Measurements from ENCODE around the gene POFUT1. TPM values are rescaled to one million over a fixed set of nuclear protein-coding genes. Genes with fewer than 3 reads are reported as not detected.

Gene POFUT1
- total and polyA plus RNA-seq, 2 donors (not counting 3 experiments of a cell fraction or from before 2014, with no cell fraction given): 29.0 to 51.4 TPM

- ChIA-PET POLR2A (no interaction called here), CTCF (no interaction called here)
- no TSS peak for BruUV-seq (replicated peaks)
- H3K27ac ChIP-seq (ENCODE audit: insufficient read depth, low read depth, low read length): no peak overlapping the region
- no peak overlapping the region for H2AFZ ChIP-seq (ENCODE audit: low read depth, low read length)
- H3K9me3 ChIP-seq (replicated peaks; ENCODE audit: control insufficient read depth, insufficient read depth, low read length): no peaks in the 10 kb centered on the region
- H3K4me1 ChIP-seq (ENCODE audit: control insufficient read depth, extremely low read depth, insufficient read depth, low read length): peaks cover 11% of the 10 kb centered on the region
- H3K79me2 ChIP-seq (ENCODE audit: control insufficient read depth, insufficient read depth, low read length): peaks cover 7% of the 10 kb centered on the region
- intact Hi-C loops (cut with micrococcal nuclease) (no loop called here), dilution Hi-C loops (cut with MboI; ENCODE audit: extremely low pct_ligation_motif_present, low sequenced_read_pairs) (no loop called here)
- H3K9ac ChIP-seq (replicated peaks; ENCODE audit: extremely low read depth, insufficient read depth, low read length): no peak overlapping the region
- no peaks in the 10 kb centered on the region for H3K27me3 ChIP-seq (ENCODE audit: control insufficient read depth in 2 of 2, insufficient read depth in 2 of 2, low read length in 2 of 2)
- peaks cover 5 to 10% of the 10 kb centered on the region in 2 experiments for H3K36me3 ChIP-seq (ENCODE audit: control insufficient read depth in 2 of 2, extremely low read depth in 1 of 2, insufficient read depth in 2 of 2, low read length in 2 of 2)
- no peak overlapping the region for H3K4me2 ChIP-seq (ENCODE audit: insufficient read depth, low read length)
- TF ChIP-seq POLR2AphosphoS5 (IDR thresholded peaks at IDR 0.05; ENCODE audit: insufficient read depth, low read depth, low read length) (no peak), POLR2A (IDR thresholded peaks at IDR 0.05; ENCODE audit: low read depth, low read length) (no peak)
- H3K4me3 ChIP-seq (replicated peaks in 1 of 3; ENCODE audit: insufficient read depth in 1 of 3, low read depth in 1 of 3, low read length in 3 of 3): no peak overlapping the region
- no peak for DNase-seq (ENCODE audit: low read depth, low spot score)
- no peaks in the 10 kb centered on the region for H4K20me1 ChIP-seq (replicated peaks; ENCODE audit: control insufficient read depth, extremely low read depth, insufficient read depth, low read length)
- no peaks in the 10 kb centered on the region for H3K9me1 ChIP-seq (replicated peaks; ENCODE audit: control insufficient read depth, extremely low read depth, insufficient read depth, low read length)
- no peak for FAIRE-seq
Measured at GRCh38 chr20:32215147-32215546, 7.5 kb downstream of the POFUT1 start.

GRCh38 chr20:32215729-32216128 is 8.0 kb downstream of the POFUT1 start:
- Histone ChIP-seq H2AFZ (ENCODE audit: low read depth, low read length) (no peak overlapping the region), H3K36me3 (ENCODE audit: control insufficient read depth in 2 of 2, extremely low read depth in 1 of 2, insufficient read depth in 2 of 2, low read length in 2 of 2) (peaks cover 7 to 10% of the 10 kb centered on the region in 2 experiments), H3K9me1 (replicated peaks; ENCODE audit: control insufficient read depth, extremely low read depth, insufficient read depth, low read length) (no peaks in the 10 kb centered on the region), H4K20me1 (replicated peaks; ENCODE audit: control insufficient read depth, extremely low read depth, insufficient read depth, low read length) (no peaks in the 10 kb centered on the region), H3K27me3 (ENCODE audit: control insufficient read depth in 2 of 2, insufficient read depth in 2 of 2, low read length in 2 of 2) (no peaks in the 10 kb centered on the region), H3K79me2 (ENCODE audit: control insufficient read depth, insufficient read depth, low read length) (peaks cover 5% of the 10 kb centered on the region), H3K27ac (ENCODE audit: insufficient read depth, low read depth, low read length) (peak overlapping the region; percentile 15), H3K9ac (replicated peaks; ENCODE audit: extremely low read depth, insufficient read depth, low read length) (no peak overlapping the region), H3K9me3 (replicated peaks; ENCODE audit: control insufficient read depth, insufficient read depth, low read length) (no peaks in the 10 kb centered on the region), H3K4me3 (replicated peaks in 1 of 3; ENCODE audit: insufficient read depth in 1 of 3, low read depth in 1 of 3, low read length in 3 of 3) (no peak overlapping the region), H3K4me1 (ENCODE audit: control insufficient read depth, extremely low read depth, insufficient read depth, low read length) (peaks cover 11% of the 10 kb centered on the region), H3K4me2 (ENCODE audit: insufficient read depth, low read length) (no peak overlapping the region)
- dilution Hi-C loops (cut with MboI; ENCODE audit: extremely low pct_ligation_motif_present, low sequenced_read_pairs): no loop called here
- BruUV-seq (replicated peaks): no TSS peak
- TF ChIP-seq MAX (IDR thresholded peaks at IDR 0.05; ENCODE audit: insufficient read depth, insufficient read length) (no peak), FOS (IDR thresholded peaks at IDR 0.05; ENCODE audit: borderline replicate concordance, insufficient read depth, low read length) (no peak), EZH2 (IDR thresholded peaks at IDR 0.05; ENCODE audit: borderline replicate concordance, low read depth, low read length, severe bottlenecking) (no peak), MYC (IDR thresholded peaks at IDR 0.05; ENCODE audit: low read depth, low read length) (no peak), POLR2AphosphoS5 (IDR thresholded peaks at IDR 0.05; ENCODE audit: insufficient read depth, low read depth, low read length) (no peak), GATA2 (IDR thresholded peaks at IDR 0.05; ENCODE audit: insufficient read depth, insufficient read length, low read depth, low read length) (no peak), JUN (IDR thresholded peaks at IDR 0.05; ENCODE audit: borderline replicate concordance, insufficient read depth, insufficient read length, low read depth) (no peak), CTCF (IDR thresholded peaks at IDR 0.05; ENCODE audit: extremely low read depth in 1 of 2, insufficient read depth in 1 of 2, low read depth in 1 of 2, low read length in 2 of 2) (no peak)
- intact Hi-C loops (cut with micrococcal nuclease): no loop called here
- FAIRE-seq (no peak), DNase-seq (ENCODE audit: low read depth, low spot score) (no peak)
- ChIA-PET POLR2A (no interaction called here), CTCF (no interaction called here)
